ENCODE data around the gene C4orf54.
A peak's percentile ranks its signal among the peaks of the same experiment; 100 is the strongest.

Gene C4orf54

DNA sequence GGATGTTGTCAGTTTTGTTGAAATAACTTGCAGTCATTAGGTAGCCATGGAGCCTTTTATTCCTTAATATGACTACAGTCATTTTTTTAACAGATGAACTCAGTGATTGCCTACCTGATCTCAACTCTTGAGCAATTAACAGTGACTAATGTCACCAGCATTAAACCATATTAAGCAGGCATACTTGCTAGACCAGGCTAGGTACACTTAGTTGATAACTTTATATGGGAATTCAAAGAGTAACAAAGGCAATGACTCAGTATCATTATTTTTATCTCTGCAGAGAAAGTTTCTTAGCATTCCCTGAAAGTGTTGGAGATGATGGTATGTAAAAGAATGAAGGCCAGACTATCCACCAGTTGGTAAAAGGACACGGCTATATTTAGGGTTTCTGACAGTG, at the start of gene C4orf54:
Gene C4orf54 (minus strand): TSS at position 31 of the 400 bp plus-strand sequence. CDS start 3,180 bp downstream, outside the sequence.
- DNase-seq (ENCODE audit: low spot score) = no peak

DNA sequence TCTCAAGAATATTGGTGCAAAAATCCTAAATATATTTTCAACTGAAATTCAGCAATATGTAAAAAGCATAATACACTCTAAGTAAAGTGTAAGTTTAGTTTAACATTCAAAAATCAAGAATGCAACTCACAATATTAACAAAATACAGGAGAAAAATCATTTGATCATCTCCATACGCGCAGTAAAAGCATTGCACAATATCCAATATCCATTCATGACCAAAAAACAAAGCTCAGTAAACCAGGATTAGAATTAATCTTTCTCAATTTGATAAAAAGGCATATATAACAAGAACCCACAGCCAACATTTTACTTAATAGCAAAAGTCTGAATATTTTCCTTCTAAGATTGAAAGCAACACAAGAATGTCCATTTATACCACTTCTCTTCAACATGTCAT, 48.3 kb upstream of the C4orf54 start:
- DNase-seq (ENCODE audit: low spot score) = no peak

GRCh38 chr4:99696801-99697200, 39.2 kb upstream of the C4orf54 start:
- DNase-seq (ENCODE audit: low spot score) = no peak

DNA sequence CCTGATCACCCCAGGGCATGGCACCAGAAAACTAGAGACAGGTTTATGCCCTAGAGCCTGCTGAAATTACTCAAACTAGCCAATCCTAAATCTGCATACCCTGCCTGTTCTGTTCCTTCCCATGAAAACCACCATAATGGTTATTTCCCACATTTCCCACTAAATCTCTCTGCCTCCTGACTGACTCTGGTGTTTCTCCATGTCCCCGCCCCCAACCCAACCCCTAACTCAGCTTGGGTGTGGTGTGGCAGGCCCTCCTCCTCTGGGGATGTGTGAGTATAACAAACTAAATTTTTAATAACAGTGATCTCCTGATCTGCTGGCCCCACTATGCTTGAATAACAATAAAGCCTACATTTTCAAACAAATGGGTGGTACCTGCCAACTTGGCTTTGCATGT, 35.5 kb upstream of the C4orf54 start:
- no peak for DNase-seq (ENCODE audit: low spot score)

DNA sequence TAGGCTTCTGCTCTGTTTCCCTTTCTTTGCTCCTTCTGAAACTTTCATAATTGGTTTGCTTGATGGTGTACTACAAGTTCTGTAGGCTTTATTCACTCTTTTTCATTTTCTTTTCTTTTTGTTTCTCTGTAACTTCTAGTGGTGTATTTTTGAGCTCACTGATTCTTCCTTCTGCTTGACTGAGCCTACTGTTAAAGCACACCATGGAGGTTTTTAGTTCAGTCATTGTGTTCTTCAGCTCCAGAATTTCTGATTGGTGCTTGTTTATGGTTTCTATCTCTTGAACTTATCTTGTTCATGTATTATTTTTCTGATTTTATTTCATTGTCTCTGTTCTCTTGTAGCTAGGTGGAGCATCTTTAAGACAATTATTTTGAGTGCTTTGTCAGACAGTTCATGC, 33.4 kb upstream of the C4orf54 start:
- DNase-seq (ENCODE audit: low spot score) = no peak

GRCh38 chr4:99690472-99690871, 32.8 kb upstream of the C4orf54 start:
- DNase-seq (ENCODE audit: low spot score) = no peak

DNA sequence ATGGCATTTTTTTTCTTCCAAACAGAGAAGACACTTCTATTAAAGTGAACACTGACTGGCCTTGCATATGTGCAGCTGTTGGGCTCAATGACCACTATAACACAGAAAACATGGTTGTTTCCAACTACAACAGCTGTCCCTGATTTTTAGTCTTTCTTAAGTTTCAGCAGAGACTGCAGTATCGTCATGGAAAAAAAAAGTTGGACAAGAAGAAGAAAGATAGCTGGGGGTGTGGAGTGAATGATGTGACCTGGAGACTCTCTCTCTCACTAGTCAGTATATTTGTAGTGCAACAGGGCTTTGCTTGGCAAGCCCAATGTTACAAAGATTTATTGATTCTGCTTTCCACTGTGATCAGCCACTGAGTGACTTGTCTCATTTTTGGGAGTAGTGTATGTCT, 29.5 kb upstream of the C4orf54 start:
- no peak for DNase-seq (ENCODE audit: low spot score)

DNA sequence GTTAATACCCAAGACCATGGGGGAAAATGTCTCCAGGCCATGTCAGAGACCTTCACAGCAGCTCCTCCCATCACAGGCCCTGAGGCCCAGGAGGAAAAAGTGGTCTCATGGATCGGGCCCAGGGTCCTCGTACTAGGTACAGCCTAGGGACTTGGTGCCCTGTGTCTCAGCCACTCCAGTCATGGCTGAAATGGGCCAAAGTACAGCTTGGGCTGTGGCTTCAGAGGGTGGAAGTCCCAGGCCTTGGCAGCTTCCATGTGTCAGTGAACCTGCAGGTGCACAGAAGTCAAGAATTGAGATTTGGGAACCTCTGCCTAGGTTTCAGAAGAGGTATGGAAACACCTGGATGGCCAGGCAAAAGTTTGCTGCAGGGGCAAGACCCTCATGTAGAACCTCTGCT, 27.6 kb upstream of the C4orf54 start:
- no peak for DNase-seq (ENCODE audit: low spot score)

DNA sequence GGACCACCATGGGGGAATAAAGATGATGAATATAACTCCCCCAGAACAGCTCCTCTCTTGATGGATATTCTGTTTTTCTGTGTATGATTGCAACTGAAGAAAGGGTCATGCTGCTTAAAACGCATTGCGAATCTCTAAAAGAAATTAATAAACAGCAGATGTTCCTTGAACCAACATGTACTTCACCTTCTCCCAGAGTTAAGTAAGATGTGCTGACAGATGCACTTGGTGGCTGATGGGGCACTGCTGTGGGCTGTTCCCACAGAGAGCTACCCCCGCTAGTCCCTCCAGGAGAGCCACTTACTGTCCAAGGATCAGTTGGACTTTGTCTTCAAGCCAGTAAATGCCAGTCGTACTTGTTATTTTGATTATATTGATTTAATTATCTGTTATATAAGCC, 26.3 kb upstream of the C4orf54 start:
- DNase-seq (ENCODE audit: low spot score) = no peak

- no peak for DNase-seq (ENCODE audit: low spot score)
Measured at GRCh38 chr4:99679976-99680375, 22.3 kb upstream of the C4orf54 start.

- no peak for DNase-seq (ENCODE audit: low spot score)
Measured at GRCh38 chr4:99679204-99679603, 21.6 kb upstream of the C4orf54 start.

DNA sequence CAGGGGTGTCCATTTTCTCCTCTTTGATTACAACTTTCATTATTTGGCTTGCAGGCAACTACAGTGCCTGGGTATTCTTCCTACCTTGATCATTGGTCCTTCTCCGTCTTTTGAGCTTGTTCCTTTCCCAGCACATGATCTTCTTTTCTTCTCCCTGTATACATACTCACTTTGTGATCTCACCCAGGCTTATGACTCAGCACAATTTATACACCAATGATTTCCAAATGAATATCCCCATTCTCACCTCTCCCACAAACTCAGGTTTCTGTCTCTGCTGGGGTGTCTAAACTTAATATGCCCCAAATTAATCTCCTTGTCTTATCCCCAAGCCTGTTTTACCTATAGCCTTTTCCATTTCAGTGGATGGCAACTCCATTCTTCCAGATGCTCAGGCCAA, 19.5 kb upstream of the C4orf54 start:
- no peak for DNase-seq (ENCODE audit: low spot score)

DNA sequence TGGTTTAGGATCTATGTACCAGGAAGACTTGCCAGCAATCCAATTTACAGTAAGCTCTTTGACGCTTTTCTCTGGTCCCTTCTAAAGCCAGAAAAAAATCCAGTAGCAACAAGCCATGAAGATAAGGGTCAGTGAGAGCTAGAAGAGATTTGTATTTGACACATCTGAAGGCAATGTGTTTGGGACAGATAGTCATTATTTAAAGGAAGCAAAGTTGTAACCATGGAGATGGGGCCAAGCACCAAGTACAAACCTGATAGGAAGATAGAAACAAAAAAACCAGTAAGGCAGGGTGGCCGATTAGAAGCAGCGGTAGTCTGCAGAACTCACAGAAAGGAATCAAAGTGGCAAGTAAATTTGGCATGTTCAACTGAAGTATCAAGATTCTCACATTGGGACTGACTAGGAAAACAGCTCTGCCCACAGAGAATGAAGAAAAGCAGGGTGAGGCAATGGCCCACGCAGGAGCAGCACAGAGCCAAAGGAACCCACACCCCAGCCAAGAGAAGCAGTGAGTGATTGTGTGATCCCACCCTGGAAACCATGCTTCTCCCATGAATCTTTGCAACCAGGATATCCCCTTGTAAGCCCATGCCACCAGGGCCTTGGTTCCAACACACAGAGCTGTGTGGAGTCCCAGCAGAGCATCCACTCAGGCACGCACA, 12.9 kb upstream of the C4orf54 start:
- no peak for DNase-seq (ENCODE audit: low spot score)

DNA sequence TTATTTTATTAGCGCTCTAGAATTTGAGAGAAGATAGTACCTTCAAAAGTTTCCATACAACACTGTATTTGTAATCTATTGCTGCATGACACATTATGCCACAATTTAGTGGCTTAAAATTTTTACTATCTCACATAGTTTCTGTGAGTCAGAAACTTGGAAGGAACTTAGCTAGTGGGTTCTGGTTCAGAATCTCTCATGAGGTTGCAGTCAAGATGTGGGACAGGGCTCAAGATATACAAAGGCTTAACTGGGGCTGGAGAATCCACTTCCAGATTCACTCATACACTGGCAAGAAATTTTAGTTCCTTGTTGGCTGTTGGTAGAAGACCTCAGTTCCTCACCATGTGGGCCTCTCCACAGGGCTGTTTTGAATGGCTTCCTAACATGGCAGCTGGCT, 11.5 kb upstream of the C4orf54 start:
- no peak for DNase-seq (ENCODE audit: low spot score)

- no peak for DNase-seq (ENCODE audit: low spot score)
Measured at GRCh38 chr4:99668472-99668871, 10.8 kb upstream of the C4orf54 start.

DNA sequence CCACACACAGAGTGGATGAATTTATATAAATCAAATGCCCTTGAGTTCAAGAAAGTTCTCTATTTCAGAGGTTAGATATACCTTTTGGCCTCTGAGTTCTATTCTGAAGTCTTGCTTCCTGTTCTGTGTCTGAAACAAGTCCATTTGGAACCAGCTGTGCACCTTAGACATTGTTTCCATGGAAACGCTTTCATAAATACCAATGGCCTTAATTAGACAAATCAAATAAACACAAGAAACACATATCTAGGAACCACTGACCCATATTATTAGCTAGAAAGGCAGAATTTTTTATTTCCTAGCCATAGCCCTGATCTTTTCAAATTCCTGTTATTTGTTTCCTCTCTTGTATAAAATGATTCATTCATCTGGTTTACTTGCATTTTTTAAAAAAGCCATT, 8.4 kb upstream of the C4orf54 start:
- no peak for DNase-seq (ENCODE audit: low spot score)

GRCh38 chr4:99664716-99665115, 7.1 kb upstream of the C4orf54 start:
- DNase-seq (ENCODE audit: low spot score) = no peak

DNA sequence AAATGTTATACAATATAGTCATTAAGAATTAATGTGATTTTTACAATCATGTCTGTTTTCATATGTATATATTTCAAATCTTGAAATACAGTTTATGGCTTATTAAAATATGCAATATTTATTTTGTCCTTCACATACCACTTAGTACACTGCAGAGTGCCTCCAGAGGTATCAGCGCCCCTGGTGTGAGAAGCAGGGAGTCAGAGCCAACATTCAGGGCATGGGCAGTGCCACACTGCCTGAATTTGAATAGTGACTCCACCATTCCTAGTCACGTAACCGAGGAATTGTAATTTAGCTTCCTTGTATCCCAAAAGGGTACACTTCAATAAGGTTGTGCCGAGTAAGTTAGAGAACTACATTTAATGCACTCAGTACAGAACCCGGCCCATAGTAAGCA, 4.3 kb upstream of the C4orf54 start:
- no peak for DNase-seq (ENCODE audit: low spot score)

DNA sequence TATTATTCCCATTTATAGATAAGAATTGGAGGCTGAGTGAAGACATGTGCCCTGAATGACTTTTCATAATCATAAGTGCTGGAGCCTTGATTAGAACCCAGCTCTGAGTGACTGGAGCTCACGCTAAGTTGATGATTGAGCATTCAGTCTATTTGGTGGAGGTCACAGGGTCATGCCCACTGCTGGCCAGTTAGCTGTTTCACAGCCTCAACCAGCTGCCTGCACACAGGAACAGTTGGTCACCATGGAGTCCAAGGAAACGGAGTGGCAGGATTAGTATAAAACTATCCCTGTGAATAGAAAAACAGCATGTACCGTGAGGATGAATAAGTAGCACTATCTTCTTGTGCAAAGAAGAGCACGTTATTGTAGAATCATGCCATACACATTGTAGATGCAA, 1.0 kb upstream of the C4orf54 start:
- DNase-seq (ENCODE audit: low spot score) = no peak

DNA sequence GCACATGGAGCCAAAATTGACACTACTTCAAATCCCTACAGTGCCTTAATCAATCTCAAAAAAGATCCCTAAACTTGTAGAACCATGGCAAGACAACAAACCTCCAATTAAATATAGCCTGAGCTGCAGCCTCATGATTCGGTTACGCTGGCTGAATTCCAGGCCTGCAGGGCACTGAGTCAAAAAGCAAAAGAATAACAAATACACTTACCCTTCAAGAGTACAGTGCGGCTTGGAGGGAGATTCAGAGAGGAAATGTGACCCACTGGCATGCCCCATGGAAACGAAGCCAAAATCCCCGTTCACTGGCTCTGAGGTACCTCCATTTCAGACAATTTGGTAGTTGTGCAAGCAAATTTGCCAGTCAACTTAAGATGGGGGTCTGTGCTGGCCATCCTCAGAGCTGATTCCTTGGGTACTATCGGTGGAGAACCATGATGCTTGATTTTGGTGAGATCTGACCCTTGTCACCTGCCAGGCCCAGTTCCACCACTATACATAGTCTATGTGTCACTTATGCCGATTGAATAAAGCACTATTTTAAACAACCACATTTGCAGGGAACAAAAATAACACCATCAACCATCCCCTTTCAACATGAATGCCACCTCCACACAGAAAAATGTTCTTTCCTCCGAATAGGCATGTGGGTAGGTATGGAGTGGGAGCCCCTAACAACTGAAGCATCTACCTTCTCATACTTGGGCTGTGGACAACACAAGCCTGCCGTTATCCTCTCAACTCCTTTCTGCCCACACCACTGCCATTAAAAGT, 2.1 kb downstream of the C4orf54 start:
- no peak for DNase-seq (ENCODE audit: low spot score)

- peak; percentile 24 for DNase-seq (ENCODE audit: low spot score)
Measured at GRCh38 chr4:99654361-99654761, 3.3 kb downstream of the C4orf54 start.

GRCh38 chr4:99653916-99654315, 3.7 kb downstream of the C4orf54 start:
- no peak for DNase-seq (ENCODE audit: low spot score)

DNA sequence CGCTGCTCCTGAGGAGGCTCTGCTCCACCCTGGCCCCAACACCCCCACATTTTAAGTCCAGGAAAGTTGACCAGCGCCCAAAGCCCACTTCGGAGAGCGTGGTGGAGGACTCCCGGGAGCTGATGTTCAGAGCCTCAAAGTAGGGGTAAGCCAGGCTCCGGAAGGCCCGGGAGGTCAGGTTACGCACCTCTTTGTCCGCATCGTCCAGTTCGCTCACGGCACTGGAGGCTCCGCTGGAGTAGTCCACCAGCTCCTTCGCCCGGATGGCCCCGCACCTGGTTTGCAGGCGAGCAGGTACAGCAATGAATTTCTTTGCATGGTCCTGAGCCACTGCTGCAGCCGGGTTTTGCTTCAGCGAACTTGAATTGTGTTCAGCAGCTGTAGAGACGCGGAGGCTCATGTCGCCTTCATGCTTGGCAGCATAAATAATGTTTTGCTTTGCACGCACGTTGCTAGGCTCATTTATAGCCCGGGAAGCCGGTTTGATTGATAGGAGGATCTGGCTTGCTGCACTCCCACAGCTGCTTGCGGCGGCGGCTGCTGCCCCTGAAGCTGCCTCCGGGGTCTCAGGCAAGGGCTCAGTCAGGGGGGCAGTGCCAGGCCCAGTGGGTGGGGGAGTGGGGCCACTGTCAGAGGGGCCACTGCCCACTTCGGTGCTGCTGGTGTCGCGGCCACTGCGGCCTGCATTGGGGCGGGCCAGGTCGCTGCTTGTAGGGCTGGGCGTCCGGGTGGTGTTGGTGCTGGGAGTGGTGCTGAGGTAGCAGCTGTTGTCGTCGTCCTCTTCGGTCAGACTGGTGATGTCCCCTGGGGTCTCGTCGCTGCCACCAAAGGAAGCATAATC, 4.8 kb downstream of the C4orf54 start:
- DNase-seq (ENCODE audit: low spot score) = no peak
